Loucy (cell line): ENCODE measurements around the gene LANCL2.

Experiments
- H2AFZ ChIP-seq: fragments of 200-600 bp; sonication (generic); 2 replicates; pipeline ENCODE4 v1.6.0; 2016; ENCODE audit warnings: antibody characterized with exemption, mild to moderate bottlenecking, low read length, moderate library complexity
- H3F3A ChIP-seq: fragments of 200-600 bp; 2 replicates; pipeline ENCODE4 v1.6.0; 2016; ENCODE audit warnings: antibody characterized with exemption, low read depth, mild to moderate bottlenecking
- H3K27me3 ChIP-seq: fragments of 200-600 bp; sonication (generic); 2 replicates; pipeline ENCODE4 v1.6.1; 2014; ENCODE audit warnings: low read length, mild to moderate bottlenecking; ENCODE audit not compliant: insufficient read depth, poor library complexity, severe bottlenecking
- H3K36me3 ChIP-seq: fragments of 200-600 bp; sonication (generic); 2 replicates; pipeline ENCODE4 v1.6.1; 2016; ENCODE audit warnings: low read length; ENCODE audit not compliant: insufficient read depth
- H3K4me1 ChIP-seq: fragments of 200-600 bp; sonication (generic); 2 replicates; pipeline ENCODE4 v1.5.1; 2014; ENCODE audit warnings: low read length, mild to moderate bottlenecking; ENCODE audit not compliant: insufficient read depth, poor library complexity, severe bottlenecking
- H3K4me2 ChIP-seq: fragments of 200-600 bp; sonication (generic); 2 replicates; pipeline ENCODE4 v1.6.0; 2014; ENCODE audit warnings: antibody characterized with exemption, low read length, low read depth, mild to moderate bottlenecking; ENCODE audit not compliant: poor library complexity, severe bottlenecking
- H3K4me3 ChIP-seq: fragments of 200-600 bp; sonication (generic); 2 replicates; pipeline ENCODE4 v1.5.1; 2014; ENCODE audit warnings: low read length, mild to moderate bottlenecking, mixed read lengths; ENCODE audit not compliant: poor library complexity, severe bottlenecking
- H3K79me2 ChIP-seq: fragments of 200-600 bp; sonication (generic); 2 replicates; pipeline ENCODE4 v1.6.1; 2014; ENCODE audit warnings: low read length; ENCODE audit not compliant: insufficient read depth
- H3K9ac ChIP-seq: fragments of 200-600 bp; sonication (generic); 2 replicates; pipeline ENCODE4 v1.6.0; 2014; ENCODE audit warnings: mild to moderate bottlenecking, low read depth, low read length, moderate library complexity; ENCODE audit not compliant: poor library complexity, severe bottlenecking
- H3K9me2 ChIP-seq: fragments of 200-600 bp; sonication (generic); replicated peaks from 2 replicates; pipeline ENCODE4 v1.6.1; 2016; ENCODE audit warnings: low read depth, low read length, mixed read lengths
- H3K9me3 ChIP-seq: fragments of 200-600 bp; sonication (generic); 2 replicates; pipeline ENCODE4 v1.6.1; 2014; ENCODE audit warnings: mild to moderate bottlenecking, antibody characterized with exemption, low read length, low read depth; ENCODE audit not compliant: insufficient read depth
- H4K20me1 ChIP-seq: fragments of 200-600 bp; sonication (generic); 2 replicates; pipeline ENCODE4 v1.6.0; 2014; ENCODE audit warnings: antibody characterized with exemption, low read length, mild to moderate bottlenecking; ENCODE audit not compliant: insufficient read depth, poor library complexity, severe bottlenecking
- CTCF ChIP-seq: fragments of 200-600 bp; sonication (generic); conservative IDR thresholded peaks from 2 replicates; pipeline ENCODE4 v1.5.1; 2014; ENCODE audit warnings: mild to moderate bottlenecking, antibody characterized with exemption, low read length
- EZH2phosphoT487 ChIP-seq: fragments of 200-600 bp; IDR thresholded peaks from 2 replicates; pipeline ENCODE4 v1.6.1; 2018; ENCODE audit warnings: antibody characterized with exemption, mild to moderate bottlenecking, moderate library complexity, borderline replicate concordance

The LANCL2 gene

GRCh38 chr7:55464422-55464821, 99.3 kb downstream of the LANCL2 start:
- Histone ChIP-seq H3K4me2 (no peak overlapping the region), H3K9me3 (no peaks in the 10 kb centered on the region)

GRCh38 chr7:55465691-55466090, 100.6 kb downstream of the LANCL2 start:
- H4K20me1 ChIP-seq, result no peaks in the 10 kb centered on the region
- no peak overlapping the region for H3K4me2 ChIP-seq
- H2AFZ ChIP-seq, result no peak overlapping the region
- H3K4me1 ChIP-seq, result no peaks in the 10 kb centered on the region
- no peaks in the 10 kb centered on the region for H3K9me3 ChIP-seq
- H3K27me3 ChIP-seq, result no peaks in the 10 kb centered on the region
- no peaks in the 10 kb centered on the region for H3K79me2 ChIP-seq
- H3K9me2 ChIP-seq, result no peaks in the 10 kb centered on the region
- H3K4me3 ChIP-seq, result no peak overlapping the region
- H3F3A ChIP-seq, result no peaks in the 10 kb centered on the region
- no peak for TF ChIP-seq CTCF
- TF ChIP-seq EZH2phosphoT487, result no peak
- no peak overlapping the region for H3K9ac ChIP-seq
- peaks cover 28% of the 10 kb centered on the region for H3K36me3 ChIP-seq

More at GRCh38 chr7:55464422-55464821, 99.3 kb downstream of the LANCL2 start:
- no peaks in the 10 kb centered on the region for H3K4me1 ChIP-seq
- H3K9ac ChIP-seq, result no peak overlapping the region
- H3K36me3 ChIP-seq, result peaks cover 25% of the 10 kb centered on the region
- H3K79me2 ChIP-seq, result no peaks in the 10 kb centered on the region
- TF ChIP-seq EZH2phosphoT487 (no peak), CTCF (no peak)
- no peak overlapping the region for H2AFZ ChIP-seq
- H3F3A ChIP-seq, result no peaks in the 10 kb centered on the region
- H3K9me2 ChIP-seq, result no peaks in the 10 kb centered on the region; the same call in 1 of the 2 replicates
- H3K27me3 ChIP-seq, result no peaks in the 10 kb centered on the region
- H3K4me3 ChIP-seq, result no peak overlapping the region
- no peaks in the 10 kb centered on the region for H4K20me1 ChIP-seq

GRCh38 chr7:55467047-55467593, 102.0 kb downstream of the LANCL2 start:
- Histone ChIP-seq H3K4me3 (no peak overlapping the region), H3K9me3 (no peaks in the 10 kb centered on the region)

GRCh38 chr7:55468495-55468894, 103.4 kb downstream of the LANCL2 start:
- Histone ChIP-seq H4K20me1 (no peaks in the 10 kb centered on the region), H3K9me2 (no peaks in the 10 kb centered on the region), H3K4me1 (no peaks in the 10 kb centered on the region), H3K4me2 (no peak overlapping the region), H3K9ac (no peak overlapping the region), H3K9me3 (no peaks in the 10 kb centered on the region), H3K36me3 (peaks cover 29% of the 10 kb centered on the region; the same call in 1 of the 2 replicates), H3K4me3 (no peak overlapping the region), H3K27me3 (no peaks in the 10 kb centered on the region), H3K79me2 (no peaks in the 10 kb centered on the region), H3F3A (no peaks in the 10 kb centered on the region), H2AFZ (no peak overlapping the region)
- TF ChIP-seq EZH2phosphoT487 (no peak), CTCF (no peak)

More at GRCh38 chr7:55467047-55467593, 102.0 kb downstream of the LANCL2 start:
- no peaks in the 10 kb centered on the region for H3K9me2 ChIP-seq
- no peaks in the 10 kb centered on the region for H3K27me3 ChIP-seq
- TF ChIP-seq EZH2phosphoT487, result no peak
- no peaks in the 10 kb centered on the region for H3K79me2 ChIP-seq
- no peaks in the 10 kb centered on the region for H3F3A ChIP-seq
- no peaks in the 10 kb centered on the region for H4K20me1 ChIP-seq
- no peak overlapping the region for H3K4me2 ChIP-seq
- peaks cover 28% of the 10 kb centered on the region for H3K36me3 ChIP-seq
- no peaks in the 10 kb centered on the region for H3K4me1 ChIP-seq
- H2AFZ ChIP-seq, result no peak overlapping the region
- no peak overlapping the region for H3K9ac ChIP-seq
